Kidney (tissue), 14 donors: Measurements from ENCODE around the gene SPAAR. TPM values are rescaled to one million over a fixed set of nuclear protein-coding genes. Genes with fewer than 3 reads are reported as not detected.
"Not testable (repeated sequence)": the region's sequence is repeated elsewhere in the genome, so short reads cannot be mapped to it uniquely, and the experiment has no call there.

Experiments used
- DNase-seq, 5 donors: peaks; one replicate each; pipeline ENCODE4 v3.0.0-alpha.2; 2013 to 2020
- FAIRE-seq: peaks from 2 replicates; lab custom pipeline; 2012; peaks lifted over from hg19 to GRCh38; lab: Jason Lieb, UNC
- H3K27ac ChIP-seq, 2 donors: one replicate each; pipeline ENCODE4 v1.7.0; 2013; ENCODE audit warnings: low read depth in 2 of 2, low read length in 2 of 2, inconsistent platforms in 1 of 2
- H3K27me3 ChIP-seq: one replicate; pipeline ENCODE4 v1.7.1; 2013; ENCODE audit warnings: low read length, inconsistent platforms; ENCODE audit not compliant: control insufficient read depth, insufficient read depth
- H3K36me3 ChIP-seq, 3 donors: one replicate each; pipeline versions ENCODE4 v1.7.0 to v1.7.1; 2013; ENCODE audit warnings: low read length in 3 of 3, control low read depth in 1 of 3, inconsistent platforms in 1 of 3; ENCODE audit not compliant: insufficient read depth in 3 of 3, control insufficient read depth in 2 of 3
- H3K4me1 ChIP-seq, 3 donors: one replicate each; pipeline versions ENCODE4 v1.7.0 to v1.7.1; 2013; ENCODE audit warnings: low read length in 3 of 3, inconsistent platforms in 1 of 3, low read depth in 1 of 3; ENCODE audit not compliant: control insufficient read depth in 2 of 3, insufficient read depth in 2 of 3
- H3K4me3 ChIP-seq, 3 donors: one replicate each; pipeline versions ENCODE4 v1.7.0 to v1.8.1; 2013; ENCODE audit warnings: low read length in 3 of 3, control low read depth in 1 of 3, inconsistent platforms in 1 of 3
- H3K9ac ChIP-seq, 3 donors: one replicate each; pipeline versions ENCODE4 v1.7.0 to v1.7.1; 2013; ENCODE audit warnings: low read length in 3 of 3, control low read depth in 1 of 3, inconsistent platforms in 1 of 3
- H3K9me3 ChIP-seq, 3 donors: one replicate each; pipeline versions ENCODE4 v1.7.0 to v1.7.1; 2013; ENCODE audit warnings: low read length in 3 of 3, control low read depth in 1 of 3, inconsistent platforms in 1 of 3; ENCODE audit not compliant: control insufficient read depth in 2 of 3, insufficient read depth in 1 of 3
- CTCF ChIP-seq: IDR thresholded peaks from 3 replicates; pipeline ENCODE4 v1.5.1; 2012; ENCODE audit warnings: mild to moderate bottlenecking, moderate library complexity, borderline replicate concordance; ENCODE audit not compliant: insufficient read depth; ENCODE audit errors: extremely low read depth
- intact Hi-C: fragments of 100-400 bp; cut with DNase I; formaldehyde crosslinking; loops from one replicate; pipeline ENCODE4 v1.11.1; 2022
- polyA plus RNA-seq: library from polyadenylated mRNA; stranded (reverse); fragments of 350-450 nt; fragmentation: Illumina TruSeq; extraction: RNeasy Lipid Tissue Mini Kit (QIAGEN cat#74804); gene quantifications from one replicate; pipeline ENCODE4 v1.2.3, GENCODE V29; 2014; ENCODE audit warnings: low read depth, low replicate concordance; ENCODE audit not compliant: insufficient read depth
- total RNA-seq: library from RNA; stranded (reverse); fragmentation: NEBNext Ultra II Directional; extraction: Animal tissue kit (Norgen Biotek cat#: 25700); gene quantifications from one replicate; pipeline ENCODE4 v1.2.1, GENCODE V29; 2021
- donor health status: control.
- donor health status: control.
- donor health status: control.
- donor health status: control.
- donor health status: control.
- donor health status: DM: yes; HTN: yes; CAD: no.
- donor health status: Normal renal cell carcinoma (clear cell type).

Gene SPAAR
- total and polyA plus RNA-seq, 2 donors from 2014 or later, result 3.2 to 5.3 TPM

- intact Hi-C loops, result loop anchor here (5.0 kb wide), 1 partner anchor 91 kb away; the partner anchor contains the start of gene NPR2
- FAIRE-seq (no peak), DNase-seq (no peak)
- no peak overlapping the region for H3K4me3 ChIP-seq
- no peaks in the 10 kb centered on the region for H3K4me1 ChIP-seq
- no peak overlapping the region for H3K27ac ChIP-seq
- no peaks in the 10 kb centered on the region for H3K9me3 ChIP-seq
- TF ChIP-seq CTCF, result no peak
- no peaks in the 10 kb centered on the region for H3K36me3 ChIP-seq
- no peaks in the 10 kb centered on the region for H3K27me3 ChIP-seq
- H3K9ac ChIP-seq, result no peak overlapping the region
Measured at GRCh38 chr9:35882996-35883395, 26.3 kb upstream of the SPAAR start.

GRCh38 chr9:35884908-35885307 lies 24.4 kb upstream of the SPAAR start:
- not testable (repeated sequence) for H3K36me3 ChIP-seq, H3K4me3 ChIP-seq, DNase-seq, H3K27ac ChIP-seq, FAIRE-seq, H3K9ac ChIP-seq, H3K9me3 ChIP-seq, H3K4me1 ChIP-seq, H3K27me3 ChIP-seq
- intact Hi-C loops, result loop anchor here (5.0 kb wide), 1 partner anchor 93 kb away; the partner anchor contains the start of gene NPR2

- H3K9me3 ChIP-seq, result no peaks in the 10 kb centered on the region
- intact Hi-C loops, result no loop called here
- FAIRE-seq (no peak), DNase-seq (no peak)
- no peak overlapping the region for H3K27ac ChIP-seq
- no peak overlapping the region for H3K4me3 ChIP-seq
- H3K36me3 ChIP-seq, result no peaks in the 10 kb centered on the region
- H3K9ac ChIP-seq, result no peak overlapping the region
- no peaks in the 10 kb centered on the region for H3K27me3 ChIP-seq
- no peaks in the 10 kb centered on the region for H3K4me1 ChIP-seq
- TF ChIP-seq CTCF, result no peak
Measured at GRCh38 chr9:35891646-35892045, 17.6 kb upstream of the SPAAR start.

GRCh38 chr9:35892051-35892450 lies 17.2 kb upstream of the SPAAR start:
- intact Hi-C loops, result no loop called here
- no peak overlapping the region for H3K9ac ChIP-seq
- no peak overlapping the region for H3K27ac ChIP-seq
- TF ChIP-seq CTCF, result no peak
- FAIRE-seq (no peak), DNase-seq (no peak)
- no peak overlapping the region for H3K4me3 ChIP-seq
- H3K27me3 ChIP-seq, result no peaks in the 10 kb centered on the region
- H3K9me3 ChIP-seq, result no peaks in the 10 kb centered on the region
- no peaks in the 10 kb centered on the region for H3K36me3 ChIP-seq
- H3K4me1 ChIP-seq, result no peaks in the 10 kb centered on the region
